ENCODE data around the gene MT3.

DNA sequence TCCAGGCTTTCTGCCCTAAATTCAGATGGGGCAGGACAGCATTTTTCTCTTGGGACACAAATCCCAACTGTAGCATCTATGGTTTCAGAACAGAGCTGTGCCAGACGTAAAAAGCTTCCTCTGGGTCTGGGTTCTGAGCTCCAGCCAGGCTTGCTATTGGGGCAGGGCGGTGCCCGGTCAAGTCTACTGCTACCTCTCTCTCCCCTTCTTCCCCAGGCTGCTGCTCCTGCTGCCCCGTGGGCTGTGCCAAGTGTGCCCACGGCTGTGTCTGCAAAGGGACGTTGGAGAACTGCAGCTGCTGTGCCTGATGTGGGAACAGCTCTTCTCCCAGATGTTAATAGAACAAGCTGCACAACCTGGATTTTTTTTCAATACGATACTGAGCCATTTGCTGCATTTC is 44.2 kb downstream of the MT3 start:
- TF ChIP-seq, protein P1, sequence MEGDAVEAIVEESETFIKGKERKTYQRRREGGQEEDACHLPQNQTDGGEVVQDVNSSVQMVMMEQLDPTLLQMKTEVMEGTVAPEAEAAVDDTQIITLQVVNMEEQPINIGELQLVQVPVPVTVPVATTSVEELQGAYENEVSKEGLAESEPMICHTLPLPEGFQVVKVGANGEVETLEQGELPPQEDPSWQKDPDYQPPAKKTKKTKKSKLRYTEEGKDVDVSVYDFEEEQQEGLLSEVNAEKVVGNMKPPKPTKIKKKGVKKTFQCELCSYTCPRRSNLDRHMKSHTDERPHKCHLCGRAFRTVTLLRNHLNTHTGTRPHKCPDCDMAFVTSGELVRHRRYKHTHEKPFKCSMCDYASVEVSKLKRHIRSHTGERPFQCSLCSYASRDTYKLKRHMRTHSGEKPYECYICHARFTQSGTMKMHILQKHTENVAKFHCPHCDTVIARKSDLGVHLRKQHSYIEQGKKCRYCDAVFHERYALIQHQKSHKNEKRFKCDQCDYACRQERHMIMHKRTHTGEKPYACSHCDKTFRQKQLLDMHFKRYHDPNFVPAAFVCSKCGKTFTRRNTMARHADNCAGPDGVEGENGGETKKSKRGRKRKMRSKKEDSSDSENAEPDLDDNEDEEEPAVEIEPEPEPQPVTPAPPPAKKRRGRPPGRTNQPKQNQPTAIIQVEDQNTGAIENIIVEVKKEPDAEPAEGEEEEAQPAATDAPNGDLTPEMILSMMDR (IDR thresholded peaks at IDR 0.05), result no peak
- TF ChIP-seq POLR2A (IDR thresholded peaks at IDR 0.05), result no peak
